ENCODE results near the gene GLS.
A peak's percentile ranks its signal among the peaks of the same experiment; 100 is the strongest.
"Not testable (repeated sequence)": the region's sequence is repeated elsewhere in the genome, so short reads cannot be mapped to it uniquely, and the experiment has no call there.

Gene GLS

GRCh38 chr2:190973726-190974628 lies 93.4 kb downstream of the GLS start:
- no peak for DNase-seq

DNA sequence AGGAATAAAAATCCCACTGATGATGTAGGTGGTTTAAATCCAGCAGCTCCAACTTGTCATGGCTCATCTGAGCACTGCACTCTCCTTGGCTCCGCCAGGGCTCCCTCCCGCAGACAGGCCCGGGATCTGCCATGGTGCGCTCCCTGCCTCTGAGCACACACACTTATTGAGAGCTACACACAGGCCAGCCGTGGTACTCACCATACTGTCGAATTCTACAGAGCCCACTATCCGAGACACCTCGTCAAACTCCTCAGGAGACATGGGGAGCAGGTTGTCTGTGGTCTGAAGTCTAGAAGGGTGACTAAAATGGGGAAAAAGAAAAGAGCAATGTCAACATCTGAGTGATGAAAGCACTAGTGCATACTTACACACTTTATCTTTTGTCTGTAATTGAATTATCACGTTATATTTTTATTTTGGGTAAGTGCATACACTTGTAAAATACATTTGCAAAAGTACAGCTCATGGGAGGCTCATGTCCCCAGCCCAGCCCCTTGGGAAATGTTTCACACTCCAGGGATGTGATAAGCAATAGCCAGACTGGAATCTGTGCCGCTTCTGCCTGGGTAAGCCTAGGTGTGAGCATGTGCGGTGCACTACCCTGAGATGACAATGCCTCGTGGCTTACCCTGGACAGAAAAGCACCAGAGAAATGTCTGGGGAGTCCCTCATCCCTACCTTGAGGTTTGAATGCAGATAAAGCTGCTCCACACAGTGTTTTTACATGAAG lies 94.2 kb downstream of the GLS start:
- DNase-seq = no peak

- DNase-seq = no peak
These were observed 95.9 kb downstream of the GLS start for GRCh38 chr2:190976521-190976920.

DNA sequence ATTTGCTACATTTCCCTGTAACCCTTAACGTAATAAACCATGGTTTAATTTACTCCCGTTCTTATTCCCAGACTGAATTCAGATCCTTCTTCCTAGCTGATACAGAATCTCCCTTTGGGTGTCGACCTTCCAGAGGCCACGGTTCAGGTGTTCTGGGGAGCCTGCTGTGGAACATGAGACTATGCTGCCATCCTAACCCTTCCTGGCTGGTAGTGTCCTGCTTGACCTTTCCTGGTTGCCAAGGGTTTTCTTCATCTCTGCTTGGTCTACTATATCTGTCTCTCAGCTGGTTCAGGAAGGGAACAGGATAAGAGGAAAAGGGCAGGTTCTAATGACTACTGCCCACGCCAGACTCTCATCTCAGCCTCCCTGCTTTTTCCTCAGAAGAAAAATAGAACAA lies 96.9 kb downstream of the GLS start:
- no peak for DNase-seq

DNA sequence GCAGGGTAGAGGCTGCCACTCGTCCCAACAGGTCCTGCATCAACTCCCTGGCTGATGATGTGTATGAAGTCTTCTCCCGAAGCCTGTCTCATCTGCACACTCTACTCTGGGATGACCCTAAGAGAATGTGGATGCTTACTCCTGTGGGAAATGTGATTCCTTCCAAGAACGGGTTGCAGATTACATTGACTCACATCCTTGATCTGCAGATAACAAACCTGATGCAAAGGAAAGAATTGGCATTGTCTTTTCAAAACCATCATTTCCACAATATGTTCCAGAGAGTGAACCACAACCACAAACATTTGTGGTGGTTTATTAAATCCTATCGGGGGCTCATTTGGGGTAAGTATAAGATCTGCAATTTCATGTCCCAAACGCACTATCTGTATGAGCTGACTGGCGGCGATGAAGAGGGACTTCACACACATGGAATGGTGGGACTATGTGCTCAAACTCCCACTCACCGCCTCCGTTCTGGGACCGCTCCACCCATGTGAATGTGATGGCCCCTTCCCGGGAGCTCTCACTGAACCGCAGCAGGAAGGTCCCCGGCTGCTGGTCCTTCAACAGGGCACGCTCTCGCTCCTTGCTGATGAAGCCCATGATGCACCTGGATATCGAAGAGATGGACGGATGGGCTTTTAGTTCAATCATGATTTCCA lies 97.9 kb downstream of the GLS start:
- no peak for DNase-seq

GRCh38 chr2:190979906-190980629 lies 99.4 kb downstream of the GLS start:
- DNase-seq = peak; percentile 1 to 73 (median 49)

- no peak for DNase-seq
These were observed 100.1 kb downstream of the GLS start for GRCh38 chr2:190980630-190981209.

GRCh38 chr2:190981333-190981732 lies 100.7 kb downstream of the GLS start:
- no peak for DNase-seq

- DNase-seq = no peak
These were observed 101.1 kb downstream of the GLS start for GRCh38 chr2:190981733-190982132.

DNA sequence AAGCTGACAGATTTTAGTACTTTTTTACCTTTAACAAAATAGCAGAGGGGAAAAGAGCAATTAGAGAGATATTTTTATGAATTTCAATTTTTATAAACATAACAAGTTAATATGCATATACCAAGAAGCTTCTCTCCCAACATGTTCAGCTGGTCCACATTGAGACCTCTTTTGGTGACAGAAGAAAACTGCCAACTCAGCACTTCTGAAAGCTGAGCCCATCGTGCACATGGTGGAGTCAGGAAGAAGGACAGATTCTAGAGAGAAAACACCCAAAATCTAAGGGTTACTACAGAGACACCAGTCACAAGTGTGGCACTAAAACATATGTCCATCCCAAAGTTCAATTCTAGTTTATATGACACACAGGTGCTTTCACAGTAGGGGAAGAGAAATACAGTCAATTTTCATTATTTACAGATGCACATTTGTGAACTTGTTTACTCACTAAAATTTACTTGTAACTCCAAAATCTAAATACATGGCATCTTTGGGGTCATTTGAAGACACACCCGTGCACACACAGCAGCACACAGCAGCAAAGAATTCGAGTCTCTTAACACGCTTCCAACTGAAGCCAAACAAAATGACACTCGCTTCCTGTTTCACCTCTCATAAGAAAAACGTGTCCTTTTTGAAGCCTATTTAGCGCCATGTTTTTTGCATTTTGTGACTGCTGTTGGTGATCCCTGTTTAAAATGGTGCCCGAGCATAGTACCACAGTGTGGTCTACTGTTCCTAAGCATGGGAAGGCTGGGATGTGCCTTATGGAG lies 101.8 kb downstream of the GLS start:
- DNase-seq = no peak

DNA sequence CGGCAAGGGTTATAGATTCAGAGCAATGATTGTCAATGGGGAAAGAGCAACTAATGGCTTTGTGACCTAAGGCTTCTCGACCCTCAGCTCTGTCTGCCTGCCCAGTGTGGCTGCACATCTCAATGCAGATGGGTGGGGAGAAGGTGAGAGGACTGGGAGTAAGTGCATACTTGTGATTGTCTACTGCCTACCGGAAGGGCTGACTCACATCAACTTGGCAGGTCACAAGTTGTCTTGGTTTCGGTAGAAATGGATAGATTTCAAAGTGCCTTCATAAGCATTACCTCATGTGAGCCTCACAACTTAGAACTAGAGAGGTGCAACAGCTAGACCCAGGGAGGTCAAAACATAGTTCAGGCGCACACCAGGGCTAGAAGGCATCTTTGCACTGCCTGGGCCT lies 104.0 kb downstream of the GLS start:
- DNase-seq = no peak

DNA sequence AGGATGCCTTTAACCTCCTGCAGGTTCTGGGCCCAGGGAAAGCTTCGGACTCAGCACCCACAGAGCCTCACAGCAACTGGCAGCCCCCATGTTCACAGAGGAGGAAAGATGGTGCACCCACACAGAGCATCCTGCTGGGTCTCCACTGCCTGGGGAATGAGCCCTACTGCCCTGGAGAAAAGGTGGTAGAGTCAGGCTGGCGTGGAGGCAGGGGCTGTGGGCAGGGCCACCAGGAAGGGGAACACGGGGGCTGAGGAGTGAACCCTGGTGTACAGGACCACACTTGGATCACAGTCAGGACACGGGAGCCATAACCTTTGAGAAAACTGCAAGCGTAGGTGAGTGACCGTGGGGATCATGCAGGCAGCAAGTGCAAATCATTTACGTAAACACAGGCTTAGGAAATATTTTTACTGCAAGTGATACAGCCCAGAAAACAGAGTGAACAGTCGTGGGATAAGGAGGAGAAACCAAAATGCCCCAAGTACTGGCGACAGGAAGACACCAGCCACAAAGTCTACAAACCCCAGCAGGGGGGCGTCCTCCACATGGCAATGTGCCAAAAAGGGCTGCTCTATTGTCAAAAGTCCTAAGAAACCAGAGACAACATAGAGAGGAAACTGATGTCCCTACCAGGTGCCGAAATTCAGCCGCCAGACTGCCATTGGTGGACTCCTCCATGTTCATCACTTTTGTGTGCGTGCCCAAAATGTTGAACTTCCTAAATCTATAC lies 105.8 kb downstream of the GLS start:
- DNase-seq = peak; percentile 2 to 63 (median 45)

DNA sequence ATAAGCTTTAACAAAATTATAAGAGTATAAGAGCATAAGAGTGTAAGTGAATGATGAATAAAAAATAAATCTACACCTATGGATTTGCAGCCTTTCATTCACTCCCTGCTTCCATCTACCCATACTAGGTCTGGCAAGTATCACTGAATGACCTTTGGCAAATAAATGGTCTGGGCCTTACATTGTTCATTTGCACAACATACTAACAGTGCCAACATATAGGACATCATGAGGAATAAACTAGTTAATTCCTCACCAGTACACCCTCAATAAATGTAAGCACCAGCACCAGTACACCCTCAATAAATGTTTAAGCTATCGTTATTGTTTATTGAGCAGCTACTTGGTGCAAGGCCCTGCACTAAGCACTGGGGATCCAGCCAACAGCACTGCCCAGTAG lies 106.5 kb downstream of the GLS start:
- no peak for DNase-seq

- no peak for DNase-seq
These were observed 107.3 kb downstream of the GLS start for GRCh38 chr2:190987938-190988337.

DNA sequence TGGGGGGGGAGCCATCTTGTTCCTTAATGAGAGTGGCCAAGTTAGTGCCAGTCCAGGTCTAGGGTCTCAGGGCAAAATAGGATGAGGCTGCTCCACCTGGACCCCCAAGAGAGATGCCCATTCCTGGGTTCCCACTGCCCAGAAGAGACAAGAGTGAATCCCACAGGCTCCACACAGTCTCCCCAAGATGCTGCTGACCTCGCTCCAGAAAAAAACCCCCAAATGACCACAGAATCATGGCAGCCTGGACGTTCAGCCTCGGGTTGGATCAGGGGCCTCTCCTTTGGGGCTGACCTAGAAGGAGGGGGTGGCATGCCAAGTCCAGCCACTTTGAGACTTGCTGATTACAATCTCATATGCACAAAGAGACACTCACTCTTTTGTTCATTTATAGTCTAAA lies 108.3 kb downstream of the GLS start:
- DNase-seq = no peak

- no peak for DNase-seq
These were observed 109.5 kb downstream of the GLS start for GRCh38 chr2:190990132-190990531.

GRCh38 chr2:190993292-190993643 lies 112.6 kb downstream of the GLS start:
- no peak for DNase-seq

DNA sequence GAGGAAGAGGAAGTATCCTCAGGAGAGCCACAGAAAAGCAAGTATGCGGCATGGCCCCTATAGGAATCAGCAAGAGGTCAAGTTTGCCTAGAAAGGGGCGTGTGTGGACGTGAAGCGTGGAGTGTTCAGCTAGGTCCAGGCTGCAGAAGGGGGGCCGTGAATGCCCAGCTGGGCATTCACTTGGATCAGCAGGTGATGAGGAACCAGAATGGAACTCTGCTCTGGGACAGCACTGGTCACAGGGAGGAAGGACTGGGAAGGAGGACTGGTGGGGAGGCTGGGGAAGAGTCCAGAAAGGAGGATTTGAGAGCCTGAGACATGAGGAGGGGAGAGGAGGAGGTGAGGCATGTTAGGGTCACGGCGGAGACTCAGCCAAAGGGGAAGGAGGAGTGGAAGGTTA lies 113.5 kb downstream of the GLS start:
- no peak for DNase-seq

DNA sequence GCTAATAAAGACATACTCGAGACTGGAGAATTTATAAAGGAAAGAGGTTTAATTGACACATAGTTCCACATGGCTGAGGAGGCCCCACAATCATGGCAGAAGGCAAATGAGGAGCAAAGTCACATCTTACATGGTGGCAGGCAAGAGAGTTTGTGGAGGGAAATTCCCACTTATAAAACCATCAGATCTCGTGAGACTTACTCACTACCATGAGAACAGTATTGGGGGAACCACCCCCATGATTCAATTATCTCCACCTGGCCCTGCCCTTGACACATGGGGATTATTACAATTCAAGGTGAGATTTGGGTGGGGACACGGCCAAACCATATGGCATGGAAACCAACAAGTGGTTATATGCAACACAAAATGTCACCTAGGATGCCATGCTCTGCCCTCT lies 114.7 kb downstream of the GLS start:
- DNase-seq = not testable (repeated sequence)

- DNase-seq = peak in 2 of 3 experiments; percentile 4 to 21
These were observed 115.8 kb downstream of the GLS start for GRCh38 chr2:190996338-190996946.

DNA sequence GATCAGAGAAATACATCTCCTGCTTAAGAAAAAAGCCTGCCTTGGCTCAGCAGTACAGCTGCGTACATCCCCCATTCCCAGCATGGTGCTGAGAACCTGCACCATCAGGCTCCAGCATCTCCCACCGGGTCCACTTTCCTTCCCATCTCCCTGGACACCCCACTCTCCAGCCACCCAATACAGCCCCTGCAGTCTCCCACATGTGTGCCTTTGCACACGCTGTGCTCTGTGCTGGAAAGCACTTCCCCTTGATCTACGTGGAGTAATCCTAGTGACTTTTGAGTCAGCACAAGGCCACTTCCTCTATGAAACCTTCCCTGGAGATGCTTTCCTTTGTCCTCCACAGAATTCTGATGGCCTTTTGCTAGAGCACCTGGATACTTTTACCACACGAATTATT lies 116.3 kb downstream of the GLS start:
- DNase-seq = no peak
